ENCODE results near the gene PTGFRN.

GRCh38 chr1:116906812-116907211, 2.9 kb upstream of the PTGFRN start:
- TF ChIP-seq CTCF (IDR thresholded peaks at IDR 0.05) (no peak), EZH2phosphoT487 (IDR thresholded peaks at IDR 0.05) (no peak), EZH2 (IDR thresholded peaks at IDR 0.05) (no peak)
